Fibroblast of lung (primary cell): ENCODE results near the gene SBSN.

Experiments
- EZH2 ChIP-seq: IDR thresholded peaks from 2 replicates; pipeline ENCODE4 v1.5.1; 2012; ENCODE audit warnings: low read length, control low read depth, mild to moderate bottlenecking; ENCODE audit errors: missing control alignments
- TF ChIP-seq, protein P1 (sequence below), 2 donors: IDR thresholded peaks in 1 of 2; conservative IDR thresholded peaks in 1 of 2; 1 replicate in 1 of 2; 2 replicates in 1 of 2; pipeline ENCODE4 v1.5.1; 2011 to 2012; ENCODE audit warnings: low read length in 2 of 2, control low read depth in 1 of 2, inconsistent platforms in 1 of 2, low read depth in 1 of 2, mild to moderate bottlenecking in 1 of 2

DNA sequence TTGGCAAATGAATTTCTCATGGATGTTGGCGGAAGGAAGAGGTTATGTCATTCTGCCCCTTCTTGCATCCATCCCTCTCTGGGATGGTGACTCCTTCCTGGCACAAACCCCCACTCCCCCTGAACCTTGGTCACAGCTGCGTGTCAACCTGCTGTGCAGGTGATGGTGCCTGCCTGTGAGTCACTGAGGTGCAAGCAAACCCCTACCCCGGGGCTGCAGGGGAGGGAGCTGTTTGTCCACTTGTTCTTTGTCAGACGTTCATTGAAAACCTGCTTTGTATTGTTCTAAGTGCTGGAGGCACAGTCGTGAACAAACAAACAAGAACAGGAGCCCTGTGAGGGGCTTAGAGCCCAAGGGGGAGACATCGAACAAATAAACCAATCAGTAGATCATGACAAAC is 3.2 kb upstream of the SBSN start:
- TF ChIP-seq, protein P1, sequence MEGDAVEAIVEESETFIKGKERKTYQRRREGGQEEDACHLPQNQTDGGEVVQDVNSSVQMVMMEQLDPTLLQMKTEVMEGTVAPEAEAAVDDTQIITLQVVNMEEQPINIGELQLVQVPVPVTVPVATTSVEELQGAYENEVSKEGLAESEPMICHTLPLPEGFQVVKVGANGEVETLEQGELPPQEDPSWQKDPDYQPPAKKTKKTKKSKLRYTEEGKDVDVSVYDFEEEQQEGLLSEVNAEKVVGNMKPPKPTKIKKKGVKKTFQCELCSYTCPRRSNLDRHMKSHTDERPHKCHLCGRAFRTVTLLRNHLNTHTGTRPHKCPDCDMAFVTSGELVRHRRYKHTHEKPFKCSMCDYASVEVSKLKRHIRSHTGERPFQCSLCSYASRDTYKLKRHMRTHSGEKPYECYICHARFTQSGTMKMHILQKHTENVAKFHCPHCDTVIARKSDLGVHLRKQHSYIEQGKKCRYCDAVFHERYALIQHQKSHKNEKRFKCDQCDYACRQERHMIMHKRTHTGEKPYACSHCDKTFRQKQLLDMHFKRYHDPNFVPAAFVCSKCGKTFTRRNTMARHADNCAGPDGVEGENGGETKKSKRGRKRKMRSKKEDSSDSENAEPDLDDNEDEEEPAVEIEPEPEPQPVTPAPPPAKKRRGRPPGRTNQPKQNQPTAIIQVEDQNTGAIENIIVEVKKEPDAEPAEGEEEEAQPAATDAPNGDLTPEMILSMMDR (conservative IDR thresholded peaks at IDR 0.05 in 1 of 2, IDR thresholded peaks at IDR 0.05 in 1 of 2; ENCODE audit: low read depth in 1 of 2, low read length in 2 of 2), result no peak
- no peak for TF ChIP-seq EZH2
